A549 (cell line): ENCODE data around the gene POR. TPM values are rescaled to one million over a fixed set of nuclear protein-coding genes. Genes with fewer than 3 reads are reported as not detected.

Experiments used
- ATAC-seq, 2 experiments: fragments of 200-7000 bp in 1 of 2; fragments of >200 bp in 1 of 2; cut with Nextera tagmentation in 1 of 2; cut with Tn5 transposase in 1 of 2; 3 replicates each; pipeline versions ENCODE4 v1.8.0 to v1.9.1; 2018 to 2020; ENCODE audit warnings: mild to moderate bottlenecking in 1 of 2, moderate library complexity in 1 of 2
- CTCF ChIA-PET: fragments of 300-600 bp; sonication (Branson Sonifier 250); formaldehyde crosslinking; extraction: SDS; loops from one replicate; lab custom pipeline; 2021; ENCODE audit warnings: antibody characterized with exemption, inconsistent platforms; lab: Yijun Ruan, JAX
- POLR2A ChIA-PET: fragments of 350-600 bp; formaldehyde crosslinking; extraction: SDS; loops from one replicate; lab custom pipeline; 2021; ENCODE audit warnings: antibody characterized with exemption, inconsistent platforms; lab: Yijun Ruan, JAX
- DNase-seq, 2 experiments: peaks; one replicate each; pipeline versions ENCODE4 v3.0.0 to v3.0.0-alpha.2; 2011 to 2016; ENCODE audit warnings: low read depth in 1 of 2, low spot score in 1 of 2
- FAIRE-seq: peaks from 2 replicates; lab custom pipeline; 2011; peaks lifted over from hg19 to GRCh38; lab: Jason Lieb, UNC
- H3K27ac ChIP-seq, 2 experiments: fragments of >200 bp; sonication (Bioruptor Twin); formaldehyde crosslinking; 3 replicates each; pipeline ENCODE4 v1.5.1; 2016 to 2017
- H3K4me1 ChIP-seq: fragments of >200 bp; sonication (Bioruptor Twin); formaldehyde crosslinking; 3 replicates; pipeline ENCODE4 v1.6.1; 2016
- H3K4me2 ChIP-seq: fragments of >200 bp; sonication (Bioruptor Twin); formaldehyde crosslinking; 3 replicates; pipeline ENCODE4 v1.6.1; 2016
- H3K4me3 ChIP-seq: fragments of >200 bp; sonication (Bioruptor Twin); formaldehyde crosslinking; 3 replicates; pipeline ENCODE4 v1.5.1; 2016
- H3K9me3 ChIP-seq: fragments of >200 bp; sonication (Bioruptor Twin); formaldehyde crosslinking; 3 replicates; pipeline ENCODE4 v1.6.1; 2016
- BCL3 ChIP-seq: fragments of >200 bp; sonication (Bioruptor Twin); formaldehyde crosslinking; IDR thresholded peaks from 3 replicates; pipeline ENCODE4 v1.6.1; 2016
- BHLHE40 ChIP-seq: IDR thresholded peaks from 2 replicates; pipeline ENCODE4 v1.6.1; 2012; ENCODE audit warnings: low read depth, low read length, inconsistent platforms
- CEBPB ChIP-seq, 2 experiments: fragments of >200 bp in 1 of 2; sonication (Bioruptor Twin) in 1 of 2; formaldehyde crosslinking in 1 of 2; IDR thresholded peaks; 2 replicates each; pipeline ENCODE4 v1.6.1; 2012 to 2016
- CHD2 ChIP-seq: fragments of 150-350 bp; IDR thresholded peaks from 2 replicates; pipeline ENCODE4 v1.6.1; 2014; ENCODE audit warnings: low read length; ENCODE audit not compliant: partially characterized antibody
- E2F6 ChIP-seq: IDR thresholded peaks from 2 replicates; pipeline ENCODE4 v1.6.1; 2012; ENCODE audit warnings: low read depth, borderline replicate concordance
- GATA3 ChIP-seq: IDR thresholded peaks from 2 replicates; pipeline ENCODE4 v1.6.1; 2012; ENCODE audit warnings: borderline replicate concordance
- HMGXB4 ChIP-seq: fragments of 250-450 bp; sonication (Bioruptor Pico); IDR thresholded peaks from 2 replicates; pipeline ENCODE4 v1.5.0; 2021; ENCODE audit warnings: mild to moderate bottlenecking, moderate library complexity, borderline replicate concordance
- HOXA7 ChIP-seq: fragments of 250-450 bp; sonication (Bioruptor Pico); IDR thresholded peaks from 2 replicates; pipeline ENCODE4 v1.5.0; 2020; ENCODE audit warnings: mild to moderate bottlenecking, moderate library complexity
- JUN ChIP-seq, 2 experiments: fragments of >200 bp; sonication (Bioruptor Twin); formaldehyde crosslinking; IDR thresholded peaks; 2 replicates in 1 of 2; 3 replicates in 1 of 2; pipeline ENCODE4 v1.6.1; 2016 to 2017
- KDM1A ChIP-seq: fragments of 200-600 bp; sonication (generic); IDR thresholded peaks from 2 replicates; pipeline ENCODE4 v1.6.1; 2016; ENCODE audit warnings: low read depth, mild to moderate bottlenecking
- KDM5A ChIP-seq: fragments of 200-600 bp; sonication (generic); IDR thresholded peaks from 2 replicates; pipeline ENCODE4 v1.6.1; 2016; ENCODE audit warnings: antibody characterized with exemption, mild to moderate bottlenecking
- MAX ChIP-seq: IDR thresholded peaks from 2 replicates; pipeline ENCODE4 v1.6.1; 2012
- PBX3 ChIP-seq: IDR thresholded peaks from 2 replicates; pipeline ENCODE4 v1.6.1; 2012
- PHF8 ChIP-seq: fragments of 200-600 bp; sonication (generic); IDR thresholded peaks from 2 replicates; pipeline ENCODE4 v1.6.1; 2016; ENCODE audit warnings: low read depth, mild to moderate bottlenecking, antibody characterized with exemption, moderate library complexity, borderline replicate concordance
- POLR2A ChIP-seq: IDR thresholded peaks from 2 replicates; pipeline ENCODE4 v1.6.1; 2012; ENCODE audit warnings: mild to moderate bottlenecking, low read length
- POLR2AphosphoS2 ChIP-seq: conservative IDR thresholded peaks from 2 replicates; pipeline ENCODE4 v1.6.1; 2012; ENCODE audit warnings: low read length, improper control_type of control experiment, inconsistent platforms
- RAD21 ChIP-seq, 2 experiments: fragments of >200 bp in 1 of 2; sonication (Bioruptor Twin) in 1 of 2; formaldehyde crosslinking in 1 of 2; IDR thresholded peaks in 1 of 2; conservative IDR thresholded peaks in 1 of 2; 2 replicates in 1 of 2; 3 replicates in 1 of 2; pipeline ENCODE4 v1.6.1; 2012 to 2018; ENCODE audit warnings: inconsistent platforms in 1 of 2
- REST ChIP-seq: fragments of 200-600 bp; sonication (generic); IDR thresholded peaks from 2 replicates; pipeline ENCODE4 v1.6.1; 2016; ENCODE audit warnings: antibody characterized with exemption, mild to moderate bottlenecking, moderate library complexity
- SMC3 ChIP-seq: fragments of >200 bp; sonication (Bioruptor Twin); formaldehyde crosslinking; IDR thresholded peaks from 3 replicates; pipeline ENCODE4 v1.6.1; 2018; ENCODE audit warnings: inconsistent platforms
- TFCP2L1 ChIP-seq: fragments of 250-450 bp; sonication (Bioruptor Pico); IDR thresholded peaks from 2 replicates; pipeline ENCODE4 v1.5.0; 2021; ENCODE audit warnings: mild to moderate bottlenecking
- TP53 ChIP-seq: fragments of 250-450 bp; sonication (Bioruptor Pico); IDR thresholded peaks from 2 replicates; pipeline ENCODE4 v1.5.0; 2021; ENCODE audit warnings: mild to moderate bottlenecking, moderate library complexity
- USF2 ChIP-seq: fragments of 450-650 bp; IDR thresholded peaks from 2 replicates; pipeline ENCODE4 v1.6.1; 2014; ENCODE audit warnings: antibody characterized with exemption
- ZSCAN20 ChIP-seq: fragments of 250-450 bp; sonication (Bioruptor Pico); IDR thresholded peaks from 2 replicates; pipeline ENCODE4 v1.8.0; 2022; ENCODE audit warnings: mild to moderate bottlenecking, moderate library complexity
- WGBS: methylation state at CpG from one replicate; pipeline ENCODE4 v1.1.6; 2017; ENCODE audit errors: missing lambda C conversion rate; 5-methylcytosine and 5-hydroxymethylcytosine counted together
- polyA plus RNA-seq, 4 experiments: library from polyadenylated mRNA; depleted of rRNA in 3 of 4; stranded (reverse); fragments of >200 nt; fragmentation: RNase III in 1 of 4; extraction: RNeasy Plus Mini Kit Qiagen cat#74134 plus additional on column Dnase treatment in 1 of 4; gene quantifications; 2 replicates in 3 of 4; 3 replicates in 1 of 4; pipeline ENCODE4 v1.2.3, GENCODE V29; 2011 to 2017

POR gene
- polyA plus RNA-seq, 2 of the 4 experiments (the other 2 are of a cell fraction) = 71.1 to 109 TPM

- peaks cover 14% of the 10 kb centered on the region for H3K4me1 ChIP-seq
- ATAC-seq (peak; percentile 94 to 97), DNase-seq (peak; percentile 92 to 95), FAIRE-seq (no peak)
- peak within 1 kb of the TSS; percentile 77 for H3K4me3 ChIP-seq
- H3K4me2 ChIP-seq = peak within 1 kb of the TSS; percentile 76
- CTCF ChIA-PET = interaction anchor here (0.9 to 3.4 kb wide), 6 partner anchors 12 to 141 kb away, joined by 3 to 20 read pairs (median 4); no protein-coding TSS in a partner anchor
- whole genome bisulfite sequencing = 1% methylated on average over 22 of the region's 65 CpGs
- TF ChIP-seq POLR2A (peak; percentile 98), SMC3 (peak; percentile 32; the same call in 2 of the 3 replicates), PHF8 (peak; percentile 80; the same call in 1 of the 2 replicates), RAD21 (conservative IDR thresholded peaks at IDR 0.05 in 1 of 2, IDR thresholded peaks at IDR 0.05 in 1 of 2) (peak in 1 of 2 experiments; percentile 40; a peak in 2 of 5 replicates), TFCP2L1 (CRISPR knock-in tag) (0 out of 2 replicates have a peak, but pooled peaks have one; percentile 18), JUN (IDR thresholded peaks at IDR 0.05) (peak; percentile 87 to 92), KDM5A (0 out of 2 replicates have a peak, but pooled peaks have one; percentile 19), MAX (peak; percentile 93), CHD2 (no peak), ZSCAN20 (CRISPR knock-in tag) (no peak), E2F6 (peak; percentile 97), PBX3 (no peak), HMGXB4 (CRISPR knock-in tag) (peak; percentile 57; the same call in 1 of the 2 replicates), POLR2AphosphoS2 (no peak), BCL3 (peak; percentile 94), TP53 (CRISPR knock-in tag) (0 out of 2 replicates have a peak, but pooled peaks have one; percentile 39)
- POLR2A ChIA-PET = interaction anchor here (0.5 to 1.7 kb wide), 5 partner anchors 19 to 96 kb away, joined by 3 to 9 read pairs (median 4); no protein-coding TSS in a partner anchor
- peak within 1 kb of the TSS; percentile 93 for H3K27ac ChIP-seq
- no peaks in the 10 kb centered on the region for H3K9me3 ChIP-seq
These were observed 36.0 kb upstream of the POR start, which contains the start of gene RHBDD2 for GRCh38 chr7:75878769-75879611. Gene RHBDD2 (plus strand): TSS chr7:75879034. CDS start chr7:75879083, 49 bp downstream.

- ChIA-PET POLR2A (no interaction called here), CTCF (interaction anchor here (1.8 to 3.4 kb wide), 2 partner anchors 13 to 140 kb away, joined by 4 to 20 read pairs; no protein-coding TSS in a partner anchor)
- no peaks in the 10 kb centered on the region for H3K9me3 ChIP-seq
- DNase-seq (no peak), FAIRE-seq (no peak), ATAC-seq (no peak)
- H3K27ac ChIP-seq = peak overlapping the region; percentile 93
- TF ChIP-seq BHLHE40 (no peak), GATA3 (peak; percentile 29; the same call in 1 of the 2 replicates), USF2 (no peak), REST (no peak), RAD21 (conservative IDR thresholded peaks at IDR 0.05 in 1 of 2, IDR thresholded peaks at IDR 0.05 in 1 of 2) (no peak), KDM1A (no peak), HOXA7 (CRISPR knock-in tag) (0 out of 2 replicates have a peak, but pooled peaks have one; percentile 26), CEBPB (IDR thresholded peaks at IDR 0.05) (peak; percentile 29 to 61; a peak in 3 of 4 replicates)
- H3K4me3 ChIP-seq = peak overlapping the region; percentile 77
- WGBS = 37% methylated on average over 8 of the region's 8 CpGs
- peak overlapping the region; percentile 76 for H3K4me2 ChIP-seq
- H3K4me1 ChIP-seq = peaks cover 14% of the 10 kb centered on the region
These were observed 35.2 kb upstream of the POR start for GRCh38 chr7:75879771-75880184.
